ENCODE results near the gene TMEM91. TPM values are rescaled to one million over a fixed set of nuclear protein-coding genes. Genes with fewer than 3 reads are reported as not detected.

The TMEM91 gene
- total and polyA plus RNA-seq, 2 of the 8 experiments (the other 6 are each of a cell fraction or from before 2014, with no cell fraction given) = 5.3 to 7.4 TPM

GRCh38 chr19:41328842-41329225 is 47.5 kb upstream of the TMEM91 start (continued):
- TF ChIP-seq, protein P1, sequence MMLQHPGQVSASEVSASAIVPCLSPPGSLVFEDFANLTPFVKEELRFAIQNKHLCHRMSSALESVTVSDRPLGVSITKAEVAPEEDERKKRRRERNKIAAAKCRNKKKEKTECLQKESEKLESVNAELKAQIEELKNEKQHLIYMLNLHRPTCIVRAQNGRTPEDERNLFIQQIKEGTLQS (IDR thresholded peaks at IDR 0.05; ENCODE audit: insufficient read depth, low read depth, low read length) = no peak
- TF ChIP-seq CBX8 (IDR thresholded peaks at IDR 0.05; ENCODE audit: borderline replicate concordance, low read depth, low read length) (no peak), FOSL1 (IDR thresholded peaks at IDR 0.05; ENCODE audit: insufficient read depth, low read depth, low read length) (no peak)

Data from H1 (cell line).